HG03280 (cell line): Measurements from ENCODE around the gene RABGEF1.
"Not testable (repeated sequence)": the region's sequence is repeated elsewhere in the genome, so short reads cannot be mapped to it uniquely, and the experiment has no call there.

Experiments used
- ATAC-seq: cut with Tn5 transposase; IDR thresholded peaks from one replicate; pipeline ENCODE4 v1.9.1; 2021; ENCODE audit warnings: mild to moderate bottlenecking, moderate library complexity; ENCODE audit not compliant: unreplicated experiment

Gene RABGEF1

GRCh38 chr7:66740302-66740979 lies at the start of gene RABGEF1:
TSS of gene RABGEF1 (plus strand) at chr7:66740733. CDS start at chr7:66771900, 31,167 bp downstream.
- peak; percentile 84 for ATAC-seq

GRCh38 chr7:66693331-66693730 lies 47.2 kb upstream of the RABGEF1 start:
- no peak for ATAC-seq

- no peak for ATAC-seq
Observed at GRCh38 chr7:66694286-66694685, 46.2 kb upstream of the RABGEF1 start.

GRCh38 chr7:66695417-66695816 lies 45.1 kb upstream of the RABGEF1 start:
- ATAC-seq, result not testable (repeated sequence)

GRCh38 chr7:66696134-66696533 lies 44.4 kb upstream of the RABGEF1 start:
- not testable (repeated sequence) for ATAC-seq

GRCh38 chr7:66696774-66697191 lies 43.8 kb upstream of the RABGEF1 start:
- ATAC-seq, result no peak

- ATAC-seq, result no peak
Observed at GRCh38 chr7:66697449-66698438, 42.8 kb upstream of the RABGEF1 start.

GRCh38 chr7:66698652-66699205 lies 41.8 kb upstream of the RABGEF1 start:
- no peak for ATAC-seq

- no peak for ATAC-seq
Observed at GRCh38 chr7:66699998-66700397, 40.5 kb upstream of the RABGEF1 start.

- ATAC-seq, result no peak
Observed at GRCh38 chr7:66700633-66701131, 39.9 kb upstream of the RABGEF1 start.

- ATAC-seq, result no peak
Observed at GRCh38 chr7:66707825-66708224, 32.7 kb upstream of the RABGEF1 start.

- not testable (repeated sequence) for ATAC-seq
Observed at GRCh38 chr7:66710752-66711151, 29.8 kb upstream of the RABGEF1 start.

- no peak for ATAC-seq
Observed at GRCh38 chr7:66713687-66714086, 26.8 kb upstream of the RABGEF1 start.

GRCh38 chr7:66716634-66717033 lies 23.9 kb upstream of the RABGEF1 start:
- ATAC-seq, result not testable (repeated sequence)

- ATAC-seq, result no peak
Observed at GRCh38 chr7:66720561-66720960, 20.0 kb upstream of the RABGEF1 start.

GRCh38 chr7:66725843-66726242 lies 14.7 kb upstream of the RABGEF1 start:
- ATAC-seq, result no peak

- no peak for ATAC-seq
Observed at GRCh38 chr7:66727058-66727457, 13.5 kb upstream of the RABGEF1 start.

- no peak for ATAC-seq
Observed at GRCh38 chr7:66728571-66728970, 12.0 kb upstream of the RABGEF1 start.

- no peak for ATAC-seq
Observed at GRCh38 chr7:66729274-66729673, 11.3 kb upstream of the RABGEF1 start.

- no peak for ATAC-seq
Observed at GRCh38 chr7:66731986-66732385, 8.5 kb upstream of the RABGEF1 start.

GRCh38 chr7:66732439-66732838 lies 8.1 kb upstream of the RABGEF1 start:
- ATAC-seq, result no peak
